T-helper 17 cell (primary cell): ENCODE results near the gene TANGO2. TPM values are rescaled to one million over a fixed set of nuclear protein-coding genes. Genes with fewer than 3 reads are reported as not detected.

ENCODE experiments used
- ATAC-seq: fragments of 150-1000 bp; cut with Tn5 transposase; 2 replicates; pipeline ENCODE4 v1.10.0; 2021; ENCODE audit warnings: mild to moderate bottlenecking, moderate library complexity
- DNase-seq, 3 donors: peaks; one replicate each; pipeline versions ENCODE4 v3.0.0 to v3.0.0-alpha.2; 2020 to 2021
- H3K9me3 ChIP-seq: one replicate; pipeline ENCODE4 v1.7.0; 2013; ENCODE audit warnings: low read length, mild to moderate bottlenecking; ENCODE audit not compliant: control insufficient read depth, poor library complexity, severe bottlenecking
- H3K27ac Mint-ChIP-seq: one replicate; pipeline ENCODE4 v1.8.0; 2022; ENCODE audit warnings: mild to moderate bottlenecking, moderate library complexity, mixed read lengths
- H3K27me3 Mint-ChIP-seq: one replicate; pipeline ENCODE4 v1.8.0; 2022; ENCODE audit warnings: mixed read lengths
- H3K36me3 Mint-ChIP-seq: one replicate; pipeline ENCODE4 v1.8.0; 2022; ENCODE audit warnings: low read depth, mixed read lengths
- H3K4me1 Mint-ChIP-seq: one replicate; pipeline ENCODE4 v1.8.0; 2022; ENCODE audit warnings: mild to moderate bottlenecking, mixed read lengths
- H3K4me3 Mint-ChIP-seq: one replicate; pipeline ENCODE4 v1.8.0; 2022; ENCODE audit warnings: mild to moderate bottlenecking, moderate library complexity, mixed read lengths
- total RNA-seq, 4 donors: library from RNA in 2 of 4; stranded (reverse) in 2 of 4; gene quantifications; one replicate each; pipeline ENCODE4 v1.2.3 and lab custom pipeline; 2022 to 2026

Gene TANGO2
- total RNA-seq, 2 donors from 2014 or later = 31.7 to 44.3 TPM

DNA sequence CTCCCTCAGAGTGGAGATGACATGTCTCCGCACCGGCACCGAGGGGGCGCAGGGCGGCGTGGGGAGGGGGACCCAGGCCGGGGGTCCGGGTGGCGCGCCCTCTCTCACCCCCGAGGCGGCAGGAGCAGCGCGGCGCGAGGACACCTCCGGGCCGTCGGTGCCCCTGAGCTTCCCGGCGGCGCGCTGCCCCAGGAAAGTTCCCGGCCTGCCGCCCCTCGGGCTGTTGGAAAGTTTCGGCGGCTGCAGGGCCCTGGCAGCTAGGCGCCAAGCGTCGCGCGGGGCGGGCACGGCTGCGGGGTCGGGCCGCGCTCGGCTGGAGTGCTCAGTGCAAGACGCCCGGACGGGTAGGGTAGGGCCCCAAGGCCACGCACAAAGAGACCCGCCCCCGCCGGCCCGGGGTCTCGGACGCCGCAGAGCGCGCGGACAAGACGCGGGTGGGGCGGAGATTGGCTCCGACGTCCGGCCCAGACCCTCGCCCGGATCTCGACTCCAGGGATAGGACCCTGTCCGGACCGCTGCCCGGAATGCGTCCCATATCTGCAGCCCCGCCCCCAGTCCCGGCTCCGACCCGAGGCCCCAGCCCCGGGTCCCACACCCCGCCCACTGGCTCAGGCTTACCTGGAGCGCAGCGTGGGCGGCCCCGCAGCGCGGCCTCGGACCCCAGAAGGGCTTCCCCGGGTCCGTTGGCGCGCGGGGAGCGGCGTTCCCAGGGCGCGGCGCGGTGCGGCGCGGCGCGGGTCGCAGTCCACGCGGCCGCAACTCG, 4.8 kb upstream of the TANGO2 start:
- H3K36me3 Mint-ChIP-seq = no peaks in the 10 kb centered on the region
- no peak for ATAC-seq

GRCh38 chr22:20016734-20017621, 3.9 kb upstream of the TANGO2 start, which contains the start of gene ARVCF:
Gene ARVCF (minus strand): TSS chr22:20016823. CDS start chr22:19990794, 26,029 bp downstream.
- Mint-ChIP-seq H3K4me3 (peak within 1 kb of the TSS; percentile 87), H3K27me3 (peaks cover 6% of the 10 kb centered on the region), H3K27ac (peak within 1 kb of the TSS; percentile 74), H3K36me3 (no peaks in the 10 kb centered on the region), H3K4me1 (peaks cover 12% of the 10 kb centered on the region)
- peak; percentile 73 for ATAC-seq
- no peaks in the 10 kb centered on the region for H3K9me3 ChIP-seq
- DNase-seq = peak; percentile 89 to 92 (median 90)

More for the DNA sequence above, 4.8 kb upstream of the TANGO2 start:
- Mint-ChIP-seq H3K4me1 (peaks cover 7% of the 10 kb centered on the region), H3K27me3 (peaks cover 6% of the 10 kb centered on the region), H3K4me3 (peak overlapping the region; percentile 87), H3K27ac (no peak overlapping the region)
- DNase-seq = peak in 1 of 3 donors; percentile 31
- H3K9me3 ChIP-seq = no peaks in the 10 kb centered on the region

DNA sequence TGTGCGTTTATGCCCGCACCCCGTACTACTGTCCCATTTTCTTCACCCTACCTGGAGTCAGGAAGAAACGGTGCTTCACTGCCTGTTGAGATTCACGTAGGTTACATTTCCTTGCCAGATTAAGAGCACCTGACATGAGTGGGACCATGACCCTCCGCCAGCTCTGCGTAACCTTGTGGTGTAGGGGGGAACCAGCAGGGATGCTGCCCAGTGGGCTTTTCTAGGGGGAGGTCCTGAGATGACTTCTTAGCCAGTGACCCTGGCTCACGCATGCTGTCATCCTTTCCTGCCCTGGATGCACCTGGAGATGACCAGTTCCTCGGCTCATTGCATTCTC, 3.3 kb upstream of the TANGO2 start:
- Mint-ChIP-seq H3K4me3 (peak overlapping the region; percentile 87), H3K4me1 (peaks cover 17% of the 10 kb centered on the region), H3K27me3 (peaks cover 6% of the 10 kb centered on the region), H3K27ac (peak overlapping the region; percentile 74), H3K36me3 (no peaks in the 10 kb centered on the region)
- DNase-seq = no peak
- ATAC-seq = no peak
- no peaks in the 10 kb centered on the region for H3K9me3 ChIP-seq

DNA sequence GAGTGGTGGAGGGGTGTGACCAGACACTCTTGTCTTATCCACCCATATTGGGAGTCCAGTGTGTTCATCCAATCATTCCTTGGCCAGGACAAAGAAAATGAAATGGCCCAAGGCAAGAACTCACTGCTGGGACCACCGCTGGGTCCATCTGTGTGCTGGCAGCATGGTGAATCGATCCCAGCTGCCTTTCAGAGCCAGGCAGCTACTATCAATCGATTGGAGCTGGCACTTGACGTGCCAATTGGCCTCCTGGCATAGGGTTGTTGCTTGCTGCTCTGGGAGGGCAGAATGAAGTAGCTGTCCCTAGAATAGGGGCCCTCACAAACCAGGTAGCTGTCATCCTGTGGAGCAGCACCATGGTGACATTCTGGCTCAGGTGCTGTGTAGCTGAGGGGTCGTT, 2.9 kb upstream of the TANGO2 start:
- Mint-ChIP-seq H3K4me3 (peak overlapping the region; percentile 87), H3K27ac (no peak overlapping the region), H3K4me1 (peaks cover 18% of the 10 kb centered on the region), H3K27me3 (peaks cover 6% of the 10 kb centered on the region), H3K36me3 (no peaks in the 10 kb centered on the region)
- ATAC-seq = no peak
- DNase-seq = no peak
- no peaks in the 10 kb centered on the region for H3K9me3 ChIP-seq

DNA sequence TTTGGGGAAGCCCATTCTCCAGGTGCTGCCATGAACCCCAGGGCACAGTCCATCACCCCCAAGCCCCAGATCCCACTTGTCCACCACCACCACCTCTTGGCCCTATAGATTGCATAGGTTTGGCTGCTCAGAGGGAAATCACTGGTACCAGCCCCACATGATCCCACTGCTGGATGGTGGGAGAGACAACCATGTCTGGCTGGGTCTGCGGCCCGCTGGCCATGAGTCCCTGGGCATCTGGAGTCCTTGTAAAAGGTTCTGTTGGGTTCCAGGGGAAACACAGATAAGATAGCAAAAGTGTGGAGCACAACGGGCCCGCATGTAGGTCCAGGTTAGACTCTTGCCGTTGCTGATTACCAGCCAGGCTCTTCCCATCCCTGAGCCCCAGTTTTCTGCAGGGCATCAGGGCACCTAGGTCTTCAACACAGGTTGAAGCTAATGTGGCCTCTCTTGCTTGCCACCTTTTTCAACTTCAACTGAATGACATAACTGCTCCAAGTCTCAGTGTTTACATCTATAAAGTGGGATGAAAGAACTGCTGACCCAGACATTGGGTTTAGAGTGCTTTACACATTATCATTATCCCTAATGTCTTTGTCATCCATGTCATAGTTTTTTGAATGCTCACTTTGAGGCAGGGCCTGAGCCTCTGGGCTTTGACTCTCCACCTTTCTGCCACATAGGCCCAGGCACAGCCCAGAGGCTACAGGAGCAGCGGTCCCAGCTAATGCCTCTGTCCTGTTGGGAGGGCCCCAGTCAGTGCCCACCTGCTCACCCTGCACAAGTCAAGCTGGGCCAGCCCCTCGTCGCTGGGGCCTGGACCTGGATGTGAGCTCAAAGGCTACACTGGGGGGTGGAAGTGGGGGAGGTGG, 1.0 kb upstream of the TANGO2 start:
- peak overlapping the region; percentile 94 for H3K4me3 Mint-ChIP-seq
- H3K9me3 ChIP-seq = no peaks in the 10 kb centered on the region
- peaks cover 2% of the 10 kb centered on the region for H3K27me3 Mint-ChIP-seq
- H3K36me3 Mint-ChIP-seq = no peaks in the 10 kb centered on the region
- peaks cover 25% of the 10 kb centered on the region for H3K4me1 Mint-ChIP-seq
- H3K27ac Mint-ChIP-seq = peak overlapping the region; percentile 92
- DNase-seq = no peak
- no peak for ATAC-seq

- H3K27me3 Mint-ChIP-seq = no peaks in the 10 kb centered on the region
- H3K27ac Mint-ChIP-seq = peak overlapping the region; percentile 92
- peaks cover 31% of the 10 kb centered on the region for H3K4me1 Mint-ChIP-seq
- DNase-seq = no peak
- no peak for ATAC-seq
- peak overlapping the region; percentile 94 for H3K4me3 Mint-ChIP-seq
- no peaks in the 10 kb centered on the region for H3K9me3 ChIP-seq
- H3K36me3 Mint-ChIP-seq = no peaks in the 10 kb centered on the region
These were observed 579 bp downstream of the TANGO2 start for GRCh38 chr22:20021196-20022181.

GRCh38 chr22:20022231-20022977, 1.5 kb downstream of the TANGO2 start:
- DNase-seq = no peak
- Mint-ChIP-seq H3K36me3 (no peaks in the 10 kb centered on the region), H3K27me3 (no peaks in the 10 kb centered on the region), H3K27ac (peak overlapping the region; percentile 92), H3K4me1 (peaks cover 31% of the 10 kb centered on the region), H3K4me3 (peak overlapping the region; percentile 94)
- no peak for ATAC-seq
- H3K9me3 ChIP-seq = no peaks in the 10 kb centered on the region

GRCh38 chr22:20022978-20023613, 2.2 kb downstream of the TANGO2 start:
- no peaks in the 10 kb centered on the region for H3K36me3 Mint-ChIP-seq
- no peaks in the 10 kb centered on the region for H3K27me3 Mint-ChIP-seq
- ATAC-seq (no peak), DNase-seq (no peak)
- H3K4me3 Mint-ChIP-seq = peak overlapping the region; percentile 66
- H3K9me3 ChIP-seq = no peaks in the 10 kb centered on the region
- H3K4me1 Mint-ChIP-seq = peaks cover 31% of the 10 kb centered on the region
- H3K27ac Mint-ChIP-seq = peak overlapping the region; percentile 92

- H3K27ac Mint-ChIP-seq = no peak overlapping the region
These were observed 3.3 kb downstream of the TANGO2 start for GRCh38 chr22:20024225-20024624.

DNA sequence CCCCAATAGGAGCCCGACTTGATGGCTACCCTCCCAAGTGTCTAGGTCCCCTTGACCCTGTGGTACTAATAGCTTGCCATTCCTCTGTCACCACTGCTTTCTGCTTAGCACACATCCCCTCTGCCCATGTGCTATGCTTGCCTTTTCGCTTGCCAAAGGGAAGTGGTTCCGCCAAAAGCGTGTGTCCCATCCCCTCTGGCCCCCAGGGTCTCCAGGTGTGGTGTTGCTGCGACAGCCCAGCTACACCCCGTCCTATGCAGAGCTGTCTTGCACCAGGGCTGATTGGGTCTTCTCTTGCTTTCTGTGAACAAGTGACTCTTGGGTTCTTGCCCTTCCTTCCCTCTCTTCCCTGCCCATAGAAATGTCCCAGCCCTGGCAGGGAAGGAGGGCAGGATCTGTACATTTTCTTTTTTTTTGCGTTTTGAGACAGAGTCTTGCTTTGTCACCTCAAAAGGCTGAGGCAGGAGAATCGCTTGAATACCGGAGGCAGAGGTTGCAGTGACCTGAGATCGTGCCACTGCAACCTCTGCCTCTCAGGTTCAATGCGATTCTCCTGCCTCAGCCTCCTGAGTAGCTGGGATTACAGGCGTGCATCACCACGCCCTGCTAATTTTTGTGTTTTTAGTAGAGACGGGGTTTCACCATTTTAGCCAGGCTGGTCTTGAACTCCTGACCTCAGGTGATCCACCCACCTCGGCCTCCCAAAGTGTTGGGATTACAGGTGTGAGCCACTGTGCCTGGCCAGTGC, 3.9 kb downstream of the TANGO2 start:
- Mint-ChIP-seq H3K4me3 (no peak overlapping the region), H3K27me3 (no peaks in the 10 kb centered on the region), H3K27ac (no peak overlapping the region), H3K36me3 (no peaks in the 10 kb centered on the region), H3K4me1 (peaks cover 34% of the 10 kb centered on the region)
- ATAC-seq = no peak
- DNase-seq = no peak
- no peaks in the 10 kb centered on the region for H3K9me3 ChIP-seq

More at GRCh38 chr22:20024225-20024624, 3.3 kb downstream of the TANGO2 start:
- Mint-ChIP-seq H3K4me3 (no peak overlapping the region), H3K27me3 (no peaks in the 10 kb centered on the region), H3K4me1 (peaks cover 34% of the 10 kb centered on the region), H3K36me3 (no peaks in the 10 kb centered on the region)
- DNase-seq (no peak), ATAC-seq (no peak)
- H3K9me3 ChIP-seq = no peaks in the 10 kb centered on the region
